ENCODE data around the gene ARMC9. TPM values are rescaled to one million over a fixed set of nuclear protein-coding genes. Genes with fewer than 3 reads are reported as not detected.

Gene ARMC9
- total and polyA plus RNA-seq, 2 donors (not counting 3 experiments of a cell fraction or from before 2014, with no cell fraction given) = 16.4 to 24.2 TPM

DNA sequence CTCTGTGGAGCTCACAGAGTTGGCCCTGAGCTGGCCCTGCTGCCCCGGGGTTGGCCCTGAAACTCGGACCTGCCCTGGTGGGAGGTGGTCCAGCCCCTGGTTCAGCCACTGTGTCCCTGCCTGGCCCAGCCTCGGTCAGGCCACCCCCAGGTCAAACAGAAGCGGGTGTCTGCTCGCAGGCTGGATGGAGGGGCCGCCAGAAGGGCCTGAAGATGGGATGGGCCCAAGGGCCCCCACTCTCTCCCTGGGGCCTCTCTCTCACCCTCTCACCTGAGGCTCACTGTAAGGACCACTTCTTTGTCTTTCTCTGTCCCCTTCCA, 172.0 kb downstream of the ARMC9 start:
- Histone ChIP-seq H3K79me2 (ENCODE audit: control insufficient read depth, insufficient read depth, low read length) (no peaks in the 10 kb centered on the region), H3K27ac (ENCODE audit: insufficient read depth, low read depth, low read length) (no peak overlapping the region), H3K27me3 (ENCODE audit: control insufficient read depth in 2 of 2, insufficient read depth in 2 of 2, low read length in 2 of 2) (peaks cover 0 to 2% of the 10 kb centered on the region in 2 experiments), H3K4me3 (replicated peaks in 1 of 3; ENCODE audit: insufficient read depth in 1 of 3, low read depth in 1 of 3, low read length in 3 of 3) (no peak overlapping the region), H3K4me2 (ENCODE audit: insufficient read depth, low read length) (no peak overlapping the region), H4K20me1 (replicated peaks; ENCODE audit: control insufficient read depth, extremely low read depth, insufficient read depth, low read length) (no peaks in the 10 kb centered on the region), H3K36me3 (ENCODE audit: control insufficient read depth in 2 of 2, extremely low read depth in 1 of 2, insufficient read depth in 2 of 2, low read length in 2 of 2) (no peaks in the 10 kb centered on the region), H2AFZ (ENCODE audit: low read depth, low read length) (no peak overlapping the region), H3K9ac (replicated peaks; ENCODE audit: extremely low read depth, insufficient read depth, low read length) (no peak overlapping the region), H3K9me1 (replicated peaks; ENCODE audit: control insufficient read depth, extremely low read depth, insufficient read depth, low read length) (no peaks in the 10 kb centered on the region), H3K4me1 (ENCODE audit: control insufficient read depth, extremely low read depth, insufficient read depth, low read length) (peaks cover 6% of the 10 kb centered on the region), H3K9me3 (replicated peaks; ENCODE audit: control insufficient read depth, insufficient read depth, low read length) (no peaks in the 10 kb centered on the region)
- POLR2A ChIA-PET = no interaction called here
- intact Hi-C loops (cut with micrococcal nuclease) = no loop called here
- no TSS peak for BruUV-seq (replicated peaks)
- no peak for FAIRE-seq
- DNase-seq (ENCODE audit: low read depth, low spot score) = no peak
- no peak for TF ChIP-seq EZH2 (IDR thresholded peaks at IDR 0.05; ENCODE audit: borderline replicate concordance, low read depth, low read length, severe bottlenecking)
- CTCF ChIA-PET = interaction anchor here (1.3 to 2.2 kb wide), 3 partner anchors 18 to 81 kb away, joined by 3 to 7 read pairs (median 4); no protein-coding TSS in a partner anchor
- dilution Hi-C loops (cut with MboI; ENCODE audit: extremely low pct_ligation_motif_present, low sequenced_read_pairs) = no loop called here

DNA sequence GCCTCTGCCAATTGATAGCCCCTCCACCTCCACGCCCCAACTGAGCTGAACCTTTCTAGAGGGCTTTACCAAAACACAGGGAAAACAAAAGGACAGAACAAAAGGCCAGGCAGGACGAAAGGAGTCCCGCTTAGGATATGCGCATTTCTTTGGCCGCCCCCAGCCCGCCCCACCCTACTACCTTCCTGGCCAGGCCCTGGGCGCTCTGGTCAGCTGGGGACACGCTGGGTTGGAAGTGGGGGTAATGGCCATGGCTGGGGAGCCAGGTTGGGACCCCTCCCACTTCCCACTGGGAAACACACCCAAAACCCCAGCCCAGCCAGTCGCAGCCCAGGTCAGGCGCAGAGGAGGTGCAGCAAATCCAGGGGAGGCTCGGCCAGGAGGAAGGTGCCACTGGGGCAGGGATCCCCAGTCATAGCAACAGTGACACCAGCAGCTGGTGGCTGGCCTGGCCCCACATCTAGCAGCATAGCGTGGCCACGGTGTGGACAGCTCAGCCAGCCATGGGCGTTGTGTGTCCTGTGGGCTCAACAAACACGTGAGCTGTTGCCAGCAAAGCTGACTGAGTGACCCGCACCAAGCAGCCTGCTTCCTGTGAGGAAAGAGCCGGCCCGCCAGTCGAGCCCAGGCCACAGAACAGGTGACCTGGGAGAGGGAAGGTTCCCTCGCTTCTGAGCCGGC, 172.5 kb downstream of the ARMC9 start:
- no peaks in the 10 kb centered on the region for H4K20me1 ChIP-seq (replicated peaks; ENCODE audit: control insufficient read depth, extremely low read depth, insufficient read depth, low read length)
- no peak overlapping the region for H3K27ac ChIP-seq (ENCODE audit: insufficient read depth, low read depth, low read length)
- intact Hi-C loops (cut with micrococcal nuclease) (no loop called here), dilution Hi-C loops (cut with MboI; ENCODE audit: extremely low pct_ligation_motif_present, low sequenced_read_pairs) (no loop called here)
- H3K9ac ChIP-seq (replicated peaks; ENCODE audit: extremely low read depth, insufficient read depth, low read length) = no peak overlapping the region
- no peaks in the 10 kb centered on the region for H3K9me1 ChIP-seq (replicated peaks; ENCODE audit: control insufficient read depth, extremely low read depth, insufficient read depth, low read length)
- H2AFZ ChIP-seq (ENCODE audit: low read depth, low read length) = no peak overlapping the region
- BruUV-seq (replicated peaks) = no TSS peak
- peaks cover under 1% of the 10 kb centered on the region for H3K4me1 ChIP-seq (ENCODE audit: control insufficient read depth, extremely low read depth, insufficient read depth, low read length)
- no peaks in the 10 kb centered on the region for H3K36me3 ChIP-seq (ENCODE audit: control insufficient read depth in 2 of 2, extremely low read depth in 1 of 2, insufficient read depth in 2 of 2, low read length in 2 of 2)
- ChIA-PET CTCF (interaction anchor here (1.3 to 2.2 kb wide), 3 partner anchors 17 to 81 kb away, joined by 3 to 7 read pairs (median 4); no protein-coding TSS in a partner anchor), POLR2A (no interaction called here)
- H3K4me2 ChIP-seq (ENCODE audit: insufficient read depth, low read length) = no peak overlapping the region
- FAIRE-seq = no peak
- TF ChIP-seq JUN (IDR thresholded peaks at IDR 0.05; ENCODE audit: borderline replicate concordance, insufficient read depth, insufficient read length, low read depth) = no peak
- TF ChIP-seq MYC (IDR thresholded peaks at IDR 0.05; ENCODE audit: low read depth, low read length) = no peak
- TF ChIP-seq POLR2A (IDR thresholded peaks at IDR 0.05; ENCODE audit: low read depth, low read length) = no peak
- TF ChIP-seq, protein P1, sequence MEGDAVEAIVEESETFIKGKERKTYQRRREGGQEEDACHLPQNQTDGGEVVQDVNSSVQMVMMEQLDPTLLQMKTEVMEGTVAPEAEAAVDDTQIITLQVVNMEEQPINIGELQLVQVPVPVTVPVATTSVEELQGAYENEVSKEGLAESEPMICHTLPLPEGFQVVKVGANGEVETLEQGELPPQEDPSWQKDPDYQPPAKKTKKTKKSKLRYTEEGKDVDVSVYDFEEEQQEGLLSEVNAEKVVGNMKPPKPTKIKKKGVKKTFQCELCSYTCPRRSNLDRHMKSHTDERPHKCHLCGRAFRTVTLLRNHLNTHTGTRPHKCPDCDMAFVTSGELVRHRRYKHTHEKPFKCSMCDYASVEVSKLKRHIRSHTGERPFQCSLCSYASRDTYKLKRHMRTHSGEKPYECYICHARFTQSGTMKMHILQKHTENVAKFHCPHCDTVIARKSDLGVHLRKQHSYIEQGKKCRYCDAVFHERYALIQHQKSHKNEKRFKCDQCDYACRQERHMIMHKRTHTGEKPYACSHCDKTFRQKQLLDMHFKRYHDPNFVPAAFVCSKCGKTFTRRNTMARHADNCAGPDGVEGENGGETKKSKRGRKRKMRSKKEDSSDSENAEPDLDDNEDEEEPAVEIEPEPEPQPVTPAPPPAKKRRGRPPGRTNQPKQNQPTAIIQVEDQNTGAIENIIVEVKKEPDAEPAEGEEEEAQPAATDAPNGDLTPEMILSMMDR (IDR thresholded peaks at IDR 0.05; ENCODE audit: extremely low read depth in 1 of 2, insufficient read depth in 1 of 2, low read depth in 1 of 2, low read length in 2 of 2) = no peak
- no peak for TF ChIP-seq FOS (IDR thresholded peaks at IDR 0.05; ENCODE audit: borderline replicate concordance, insufficient read depth, low read length)
- TF ChIP-seq, protein P2, sequence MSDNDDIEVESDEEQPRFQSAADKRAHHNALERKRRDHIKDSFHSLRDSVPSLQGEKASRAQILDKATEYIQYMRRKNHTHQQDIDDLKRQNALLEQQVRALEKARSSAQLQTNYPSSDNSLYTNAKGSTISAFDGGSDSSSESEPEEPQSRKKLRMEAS (IDR thresholded peaks at IDR 0.05; ENCODE audit: insufficient read depth, insufficient read length) = no peak
- no peaks in the 10 kb centered on the region for H3K9me3 ChIP-seq (replicated peaks; ENCODE audit: control insufficient read depth, insufficient read depth, low read length)
- no peak for DNase-seq (ENCODE audit: low read depth, low spot score)
- no peak overlapping the region for H3K4me3 ChIP-seq (replicated peaks in 1 of 3; ENCODE audit: insufficient read depth in 1 of 3, low read depth in 1 of 3, low read length in 3 of 3)
- peaks cover 0 to 2% of the 10 kb centered on the region in 2 experiments for H3K27me3 ChIP-seq (ENCODE audit: control insufficient read depth in 2 of 2, insufficient read depth in 2 of 2, low read length in 2 of 2)
- no peaks in the 10 kb centered on the region for H3K79me2 ChIP-seq (ENCODE audit: control insufficient read depth, insufficient read depth, low read length)

All from endothelial cell of umbilical vein (primary cell).